SU-DHL-6 (cell line): ENCODE results near the gene MAP7.

Source experiments
- H2AFZ ChIP-seq: fragments of 200-600 bp; sonication (generic); 2 replicates; pipeline ENCODE4 v1.6.1; 2014; ENCODE audit warnings: low read depth, mild to moderate bottlenecking, moderate library complexity, mixed read lengths, antibody characterized with exemption, low read length; ENCODE audit not compliant: severe bottlenecking
- H3F3A ChIP-seq: fragments of 200-600 bp; shearing (Covaris generic); 2 replicates; pipeline ENCODE4 v1.6.0; 2016; ENCODE audit warnings: antibody characterized with exemption, mild to moderate bottlenecking; ENCODE audit not compliant: insufficient read depth
- H3K27ac ChIP-seq: fragments of 200-600 bp; sonication (generic); 2 replicates; pipeline ENCODE4 v1.5.1; 2016; ENCODE audit warnings: low read depth, mild to moderate bottlenecking, low read length, moderate library complexity, mixed read lengths
- H3K27me3 ChIP-seq: fragments of 200-600 bp; sonication (generic), shearing (Covaris generic); 2 replicates; pipeline ENCODE4 v1.6.0; 2014; ENCODE audit warnings: mild to moderate bottlenecking, low read length
- H3K36me3 ChIP-seq: fragments of 200-600 bp; sonication (generic); 2 replicates; pipeline ENCODE4 v1.6.1; 2014; ENCODE audit warnings: mild to moderate bottlenecking, low read length, mixed read lengths
- H3K4me2 ChIP-seq: fragments of 300-600, 200-600 bp; shearing (Covaris generic), sonication (generic); 2 replicates; pipeline ENCODE4 v1.6.0; 2014; ENCODE audit warnings: low read length, low read depth, mild to moderate bottlenecking; ENCODE audit not compliant: poor library complexity, severe bottlenecking
- H3K4me3 ChIP-seq: fragments of 200-600 bp; sonication (generic); 2 replicates; pipeline ENCODE4 v1.5.1; 2014; ENCODE audit warnings: antibody characterized with exemption, low read length, mild to moderate bottlenecking, mixed read lengths; ENCODE audit not compliant: insufficient read depth, poor library complexity, severe bottlenecking
- H3K79me2 ChIP-seq: fragments of 200-600 bp; sonication (generic); 2 replicates; pipeline ENCODE4 v1.6.1; 2014; ENCODE audit warnings: mild to moderate bottlenecking, low read length, moderate library complexity; ENCODE audit not compliant: insufficient read depth
- H3K9ac ChIP-seq: fragments of 200-600 bp; sonication (generic); 2 replicates; pipeline ENCODE4 v1.7.0; 2014; ENCODE audit warnings: mild to moderate bottlenecking, low read length
- H3K9me2 ChIP-seq: fragments of 200-600 bp; sonication (generic); replicated peaks from 2 replicates; pipeline ENCODE4 v1.6.1; 2014; ENCODE audit warnings: low read length; ENCODE audit not compliant: insufficient read depth
- H3K9me3 ChIP-seq: fragments of 200-600 bp; sonication (generic); 2 replicates; pipeline ENCODE4 v1.6.1; 2014; ENCODE audit warnings: low read length, mixed read lengths; ENCODE audit not compliant: insufficient read depth
- H4K20me1 ChIP-seq: fragments of 200-600 bp; sonication (generic); 2 replicates; pipeline ENCODE4 v1.6.1; 2014; ENCODE audit warnings: low read depth, mild to moderate bottlenecking, antibody characterized with exemption, low read length, moderate library complexity, mixed read lengths
- EZH2phosphoT487 ChIP-seq: fragments of 200-600 bp; sonication (generic), shearing (Covaris generic); conservative IDR thresholded peaks from 2 replicates; pipeline ENCODE4 v1.6.1; 2018; ENCODE audit warnings: mild to moderate bottlenecking, antibody characterized with exemption, low read length, moderate library complexity, mixed read lengths
- TF ChIP-seq, protein P1 (sequence below): fragments of 200-600 bp; sonication (generic); IDR thresholded peaks from one replicate; pipeline ENCODE4 v1.5.1; 2017; ENCODE audit warnings: antibody characterized with exemption, mild to moderate bottlenecking, low read length, moderate library complexity; ENCODE audit not compliant: insufficient read depth, poor library complexity, severe bottlenecking

Gene MAP7

DNA sequence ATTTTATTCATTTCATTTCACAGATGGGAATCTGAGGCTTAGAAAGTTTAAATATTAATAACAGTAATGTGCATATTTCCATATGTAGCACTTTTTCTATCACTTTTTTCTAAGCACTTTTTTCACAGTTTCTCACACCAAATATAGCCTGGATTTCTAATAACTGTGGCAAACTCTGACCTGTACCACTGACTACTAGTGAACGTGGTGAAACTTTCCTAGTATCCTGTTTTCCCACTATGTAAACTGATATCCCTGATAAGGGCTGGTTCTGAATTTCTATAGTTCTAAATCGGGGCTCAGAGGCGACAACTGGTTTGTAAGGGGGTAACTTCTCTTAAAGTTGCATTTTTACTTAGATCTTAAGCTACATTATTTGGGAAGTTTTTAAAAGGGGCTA lies 32.6 kb downstream of the MAP7 start:
- TF ChIP-seq, protein P1, sequence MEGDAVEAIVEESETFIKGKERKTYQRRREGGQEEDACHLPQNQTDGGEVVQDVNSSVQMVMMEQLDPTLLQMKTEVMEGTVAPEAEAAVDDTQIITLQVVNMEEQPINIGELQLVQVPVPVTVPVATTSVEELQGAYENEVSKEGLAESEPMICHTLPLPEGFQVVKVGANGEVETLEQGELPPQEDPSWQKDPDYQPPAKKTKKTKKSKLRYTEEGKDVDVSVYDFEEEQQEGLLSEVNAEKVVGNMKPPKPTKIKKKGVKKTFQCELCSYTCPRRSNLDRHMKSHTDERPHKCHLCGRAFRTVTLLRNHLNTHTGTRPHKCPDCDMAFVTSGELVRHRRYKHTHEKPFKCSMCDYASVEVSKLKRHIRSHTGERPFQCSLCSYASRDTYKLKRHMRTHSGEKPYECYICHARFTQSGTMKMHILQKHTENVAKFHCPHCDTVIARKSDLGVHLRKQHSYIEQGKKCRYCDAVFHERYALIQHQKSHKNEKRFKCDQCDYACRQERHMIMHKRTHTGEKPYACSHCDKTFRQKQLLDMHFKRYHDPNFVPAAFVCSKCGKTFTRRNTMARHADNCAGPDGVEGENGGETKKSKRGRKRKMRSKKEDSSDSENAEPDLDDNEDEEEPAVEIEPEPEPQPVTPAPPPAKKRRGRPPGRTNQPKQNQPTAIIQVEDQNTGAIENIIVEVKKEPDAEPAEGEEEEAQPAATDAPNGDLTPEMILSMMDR = no peak
- no peak for TF ChIP-seq EZH2phosphoT487
- no peak overlapping the region for H3K9ac ChIP-seq
- H3K79me2 ChIP-seq = no peaks in the 10 kb centered on the region
- H3K27ac ChIP-seq = no peak overlapping the region
- H3K36me3 ChIP-seq = no peaks in the 10 kb centered on the region
- H3F3A ChIP-seq = no peaks in the 10 kb centered on the region
- H2AFZ ChIP-seq = no peak overlapping the region
- H4K20me1 ChIP-seq = no peaks in the 10 kb centered on the region
- no peak overlapping the region for H3K4me3 ChIP-seq
- H3K4me2 ChIP-seq = no peak overlapping the region
- H3K9me3 ChIP-seq = no peaks in the 10 kb centered on the region
- H3K27me3 ChIP-seq = no peaks in the 10 kb centered on the region
- no peaks in the 10 kb centered on the region for H3K9me2 ChIP-seq

DNA sequence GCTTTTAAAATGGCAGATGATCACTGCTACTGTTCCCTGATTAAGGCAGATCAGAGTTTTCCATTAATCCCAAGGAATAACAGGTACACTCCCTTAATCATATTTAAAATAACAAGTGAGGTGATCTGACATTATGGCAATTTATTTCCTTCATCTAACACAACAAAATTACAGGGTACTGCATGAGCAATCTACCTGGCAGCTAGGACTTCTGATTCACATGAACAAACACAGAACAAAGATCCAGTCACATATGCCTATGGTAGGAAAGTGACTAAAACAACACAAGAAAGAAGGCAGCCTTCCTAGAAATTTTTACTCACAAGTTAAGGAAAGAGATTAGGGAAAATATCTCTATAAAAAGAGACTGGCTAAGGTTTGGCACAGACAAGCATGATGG lies 33.2 kb downstream of the MAP7 start:
- Histone ChIP-seq H3K27ac (no peak overlapping the region), H3K79me2 (no peaks in the 10 kb centered on the region)

DNA sequence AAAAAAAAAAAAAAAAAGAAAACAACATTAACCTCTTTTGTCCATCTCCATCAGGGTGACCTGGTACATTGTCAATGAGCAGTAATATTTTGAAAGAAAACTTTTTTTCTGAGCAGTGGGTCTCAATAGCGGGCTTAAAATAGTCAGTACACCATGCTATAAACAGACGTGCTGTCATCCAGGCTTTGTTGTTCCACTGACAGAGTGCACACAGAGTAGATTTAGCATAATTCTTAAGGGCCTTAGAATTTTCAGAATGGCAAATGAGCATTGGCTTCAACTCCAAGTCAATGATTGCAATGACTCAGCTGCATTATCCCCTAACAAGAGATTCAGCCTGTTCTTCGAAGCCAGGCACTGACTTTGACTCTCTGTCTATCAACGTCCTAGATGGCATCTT lies 35.6 kb downstream of the MAP7 start:
- no peak for TF ChIP-seq EZH2phosphoT487
- TF ChIP-seq, protein P1 = no peak
- Histone ChIP-seq H3K4me2 (no peak overlapping the region), H3K4me3 (no peak overlapping the region), H3K9me3 (no peaks in the 10 kb centered on the region), H3K9ac (no peak overlapping the region), H3K9me2 (no peaks in the 10 kb centered on the region), H3K36me3 (no peaks in the 10 kb centered on the region), H3K79me2 (no peaks in the 10 kb centered on the region), H3K27me3 (no peaks in the 10 kb centered on the region), H2AFZ (no peak overlapping the region), H3F3A (no peaks in the 10 kb centered on the region), H4K20me1 (no peaks in the 10 kb centered on the region), H3K27ac (no peak overlapping the region)

More for the DNA sequence above, 33.2 kb downstream of the MAP7 start:
- Histone ChIP-seq H3K36me3 (no peaks in the 10 kb centered on the region), H3K9me3 (no peaks in the 10 kb centered on the region), H3K9ac (no peak overlapping the region), H3F3A (no peaks in the 10 kb centered on the region), H3K4me3 (no peak overlapping the region), H3K9me2 (no peaks in the 10 kb centered on the region), H2AFZ (no peak overlapping the region), H3K4me2 (no peak overlapping the region), H4K20me1 (no peaks in the 10 kb centered on the region), H3K27me3 (no peaks in the 10 kb centered on the region)
- TF ChIP-seq, protein P1 = no peak
- no peak for TF ChIP-seq EZH2phosphoT487
